Dermis microvascular lymphatic vessel endothelial cell (primary cell): ENCODE results near the gene ZC3H18. TPM values are rescaled to one million over a fixed set of nuclear protein-coding genes. Genes with fewer than 3 reads are reported as not detected.

Experiments
- DNase-seq, 2 donors: peaks; one replicate each; pipeline versions ENCODE4 v3.0.0 to v3.0.0-alpha.2; 2010; ENCODE audit warnings: low read depth in 2 of 2
- total RNA-seq: library from RNA; depleted of rRNA; stranded (reverse); fragments of >200 nt; gene quantifications from 2 replicates; pipeline ENCODE4 v1.2.1, GENCODE V29; 2014

The ZC3H18 gene
- total RNA-seq, 1 donor from 2014 or later: 7.4 TPM

- no peak for DNase-seq
These were observed 20.4 kb upstream of the ZC3H18 start for GRCh38 chr16:88549671-88550245.

- DNase-seq: no peak
These were observed 19.9 kb upstream of the ZC3H18 start for GRCh38 chr16:88550246-88550661.

- DNase-seq: no peak
These were observed 18.0 kb upstream of the ZC3H18 start for GRCh38 chr16:88552166-88552565.

- no peak for DNase-seq
These were observed 17.4 kb upstream of the ZC3H18 start for GRCh38 chr16:88552815-88553214.

GRCh38 chr16:88553739-88554138 lies 16.5 kb upstream of the ZC3H18 start:
- no peak for DNase-seq

GRCh38 chr16:88554711-88555264 lies 15.4 kb upstream of the ZC3H18 start:
- DNase-seq: no peak

GRCh38 chr16:88556294-88556988 lies 13.8 kb upstream of the ZC3H18 start:
- no peak for DNase-seq

- DNase-seq: peak; percentile 20 to 70
These were observed 11.5 kb upstream of the ZC3H18 start for GRCh38 chr16:88558457-88559442.

GRCh38 chr16:88560714-88561484 lies 9.3 kb upstream of the ZC3H18 start:
- DNase-seq: peak in 1 of 2 donors; percentile 27

GRCh38 chr16:88561485-88562359 lies 8.5 kb upstream of the ZC3H18 start:
- DNase-seq: peak; percentile 16 to 44

GRCh38 chr16:88566158-88566557 lies 4.0 kb upstream of the ZC3H18 start:
- peak in 1 of 2 donors; percentile 34 for DNase-seq

- no peak for DNase-seq
These were observed 1.2 kb upstream of the ZC3H18 start for GRCh38 chr16:88568710-88569613.

GRCh38 chr16:88569614-88569984 lies 604 bp upstream of the ZC3H18 start:
- DNase-seq: no peak

- DNase-seq: peak in 1 of 2 donors; percentile 34
These were observed 489 bp downstream of the ZC3H18 start for GRCh38 chr16:88570691-88571092.

GRCh38 chr16:88575251-88575650 lies 5.0 kb downstream of the ZC3H18 start:
- DNase-seq: no peak

- no peak for DNase-seq
These were observed 6.1 kb downstream of the ZC3H18 start for GRCh38 chr16:88576307-88576706.

- no peak for DNase-seq
These were observed 7.0 kb downstream of the ZC3H18 start for GRCh38 chr16:88577166-88577565.

- no peak for DNase-seq
These were observed 8.5 kb downstream of the ZC3H18 start for GRCh38 chr16:88578446-88579313.
